WTC11 (cell line): ENCODE data around the gene OSBPL10. TPM values are rescaled to one million over a fixed set of nuclear protein-coding genes. Genes with fewer than 3 reads are reported as not detected.

Experiments used
- ATAC-seq: fragments of 200-7000 bp; cut with Tn5 transposase; 2 replicates; pipeline ENCODE4 v1.10.0; 2021; ENCODE audit warnings: mild to moderate bottlenecking, moderate library complexity
- CTCF ChIA-PET: fragments of 300-600 bp; sonication (Branson Sonifier 250); formaldehyde crosslinking; loops from one replicate; lab custom pipeline; 2021; ENCODE audit warnings: antibody characterized with exemption; lab: Charles Lee
- POLR2A ChIA-PET: fragments of 350-600 bp; sonication (Branson Sonifier 250); formaldehyde crosslinking; loops from one replicate; lab custom pipeline; 2021; ENCODE audit warnings: antibody characterized with exemption; lab: Charles Lee
- DNase-seq: peaks from one replicate; pipeline ENCODE4 v3.0.0; 2021; ENCODE audit warnings: low spot score
- H3K27ac Mint-ChIP-seq: 2 replicates; pipeline ENCODE4 v1.8.0; 2021; ENCODE audit warnings: mixed read lengths
- H3K27me3 Mint-ChIP-seq: 2 replicates; pipeline ENCODE4 v1.8.0; 2021; ENCODE audit warnings: low read depth, mild to moderate bottlenecking, moderate library complexity, mixed read lengths
- H3K36me3 Mint-ChIP-seq: 2 replicates; pipeline ENCODE4 v1.8.0; 2021; ENCODE audit warnings: mixed read lengths
- H3K4me1 Mint-ChIP-seq: 2 replicates; pipeline ENCODE4 v1.8.0; 2022; ENCODE audit warnings: mixed read lengths
- H3K4me3 Mint-ChIP-seq: 2 replicates; pipeline ENCODE4 v1.8.0; 2021; ENCODE audit warnings: mild to moderate bottlenecking, moderate library complexity, mixed read lengths
- H3K9me3 Mint-ChIP-seq: 2 replicates; pipeline ENCODE4 v1.8.0; 2021; ENCODE audit warnings: mixed read lengths
- ELF4 ChIP-seq: sonication (generic); formaldehyde crosslinking; IDR thresholded peaks from 2 replicates; pipeline ENCODE4 v1.8.1; 2022; ENCODE audit warnings: low read depth, mild to moderate bottlenecking, moderate library complexity, missing genetic modification reagents
- ESRRA ChIP-seq: sonication (generic); formaldehyde crosslinking; IDR thresholded peaks from 2 replicates; pipeline ENCODE4 v1.8.1; 2022; ENCODE audit warnings: mild to moderate bottlenecking, missing genetic modification reagents, borderline replicate concordance
- FOXJ3 ChIP-seq: sonication (generic); formaldehyde crosslinking; IDR thresholded peaks from 2 replicates; pipeline ENCODE4 v1.9.0; 2021; ENCODE audit warnings: missing genetic modification reagents, mild to moderate bottlenecking, borderline replicate concordance
- FOXP1 ChIP-seq: sonication (generic); formaldehyde crosslinking; IDR thresholded peaks from 2 replicates; pipeline ENCODE4 v1.8.0; 2022; ENCODE audit warnings: missing genetic modification reagents, mild to moderate bottlenecking, moderate library complexity, borderline replicate concordance
- GABPB1 ChIP-seq: sonication (generic); formaldehyde crosslinking; IDR thresholded peaks from 2 replicates; pipeline ENCODE4 v1.8.1; 2023; ENCODE audit warnings: mild to moderate bottlenecking, missing genetic modification reagents
- HMGA2 ChIP-seq: fragments of 250-450 bp; sonication (Bioruptor Pico); IDR thresholded peaks from 2 replicates; pipeline ENCODE4 v1.4.0; 2021; ENCODE audit warnings: mild to moderate bottlenecking, moderate library complexity
- JAZF1 ChIP-seq: fragments of 250-450 bp; sonication (Bioruptor Pico); IDR thresholded peaks from 2 replicates; pipeline ENCODE4 v1.9.0; 2021; ENCODE audit warnings: moderate library complexity, mild to moderate bottlenecking, inconsistent platforms
- NFATC4 ChIP-seq: fragments of 250-450 bp; sonication (Bioruptor Pico); IDR thresholded peaks from 2 replicates; pipeline ENCODE4 v1.9.0; 2021; ENCODE audit warnings: mild to moderate bottlenecking
- NFYB ChIP-seq: sonication (generic); formaldehyde crosslinking; conservative IDR thresholded peaks from 2 replicates; pipeline ENCODE4 v1.8.0; 2022; ENCODE audit warnings: low read depth, missing genetic modification reagents
- NR3C1 ChIP-seq: sonication (generic); formaldehyde crosslinking; conservative IDR thresholded peaks from 2 replicates; pipeline ENCODE4 v1.8.1; 2023; ENCODE audit warnings: low read depth, mild to moderate bottlenecking, missing genetic modification reagents
- OVOL2 ChIP-seq: fragments of 250-450 bp; sonication (Bioruptor Pico); IDR thresholded peaks from 2 replicates; pipeline ENCODE4 v1.9.0; 2021; ENCODE audit warnings: mild to moderate bottlenecking, borderline replicate concordance
- PRRX2 ChIP-seq: fragments of 250-450 bp; sonication (Bioruptor Pico); IDR thresholded peaks from 2 replicates; pipeline ENCODE4 v1.8.0; 2021; ENCODE audit warnings: mild to moderate bottlenecking
- SMAD3 ChIP-seq: sonication (generic); formaldehyde crosslinking; IDR thresholded peaks from 2 replicates; pipeline ENCODE4 v1.8.0; 2022; ENCODE audit warnings: missing genetic modification reagents, mild to moderate bottlenecking, borderline replicate concordance
- SP1 ChIP-seq: sonication (generic); formaldehyde crosslinking; conservative IDR thresholded peaks from 2 replicates; pipeline ENCODE4 v1.8.1; 2022; ENCODE audit warnings: missing genetic modification reagents
- ZNF138 ChIP-seq: sonication (generic); formaldehyde crosslinking; conservative IDR thresholded peaks from 2 replicates; pipeline ENCODE4 v1.8.1; 2022; ENCODE audit warnings: mild to moderate bottlenecking, moderate library complexity, missing genetic modification reagents
- ZNF232 ChIP-seq: sonication (generic); formaldehyde crosslinking; IDR thresholded peaks from 2 replicates; pipeline ENCODE4 v1.8.0; 2022; ENCODE audit warnings: mild to moderate bottlenecking, missing genetic modification reagents
- ZNF263 ChIP-seq: sonication (generic); formaldehyde crosslinking; IDR thresholded peaks from 2 replicates; pipeline ENCODE4 v1.8.1; 2022; ENCODE audit warnings: low read depth, mild to moderate bottlenecking, moderate library complexity, missing genetic modification reagents
- total RNA-seq: library from RNA; stranded (reverse); gene quantifications from 3 replicates; pipeline ENCODE4 v1.2.3, GENCODE V29; 2021
- TF ChIP-seq, protein P1 (sequence below): sonication (generic); formaldehyde crosslinking; conservative IDR thresholded peaks from 2 replicates; pipeline ENCODE4 v1.8.1; 2022; ENCODE audit warnings: mild to moderate bottlenecking, missing genetic modification reagents
- TF ChIP-seq, protein P2 (sequence below): sonication (generic); formaldehyde crosslinking; IDR thresholded peaks from 2 replicates; pipeline ENCODE4 v1.8.1; 2023; ENCODE audit warnings: mild to moderate bottlenecking, missing genetic modification reagents
- TF ChIP-seq, protein P3 (sequence below): sonication (generic); formaldehyde crosslinking; IDR thresholded peaks from 2 replicates; pipeline ENCODE4 v1.8.1; 2023; ENCODE audit warnings: mild to moderate bottlenecking, missing genetic modification reagents, moderate library complexity
- TF ChIP-seq, protein P4 (sequence below): fragments of 250-450 bp; sonication (Bioruptor Pico); IDR thresholded peaks from 2 replicates; pipeline ENCODE4 v2.1.2; 2022; ENCODE audit warnings: mild to moderate bottlenecking, moderate library complexity
- TF ChIP-seq, protein P5 (sequence below): fragments of 250-450 bp; sonication (Bioruptor Pico); IDR thresholded peaks from 2 replicates; pipeline ENCODE4 v1.9.0; 2021; ENCODE audit warnings: mild to moderate bottlenecking, borderline replicate concordance
- TF ChIP-seq, protein P6 (sequence below): sonication (generic); formaldehyde crosslinking; IDR thresholded peaks from 2 replicates; pipeline ENCODE4 v1.8.0; 2023; ENCODE audit warnings: missing genetic modification reagents, mild to moderate bottlenecking, borderline replicate concordance
- TF ChIP-seq, protein P7 (sequence below): sonication (generic); formaldehyde crosslinking; IDR thresholded peaks from 2 replicates; pipeline ENCODE4 v1.8.1; 2023; ENCODE audit warnings: mild to moderate bottlenecking, missing genetic modification reagents

Gene OSBPL10
- total RNA-seq, 1 experiment from 2014 or later: 84.1 TPM

DNA sequence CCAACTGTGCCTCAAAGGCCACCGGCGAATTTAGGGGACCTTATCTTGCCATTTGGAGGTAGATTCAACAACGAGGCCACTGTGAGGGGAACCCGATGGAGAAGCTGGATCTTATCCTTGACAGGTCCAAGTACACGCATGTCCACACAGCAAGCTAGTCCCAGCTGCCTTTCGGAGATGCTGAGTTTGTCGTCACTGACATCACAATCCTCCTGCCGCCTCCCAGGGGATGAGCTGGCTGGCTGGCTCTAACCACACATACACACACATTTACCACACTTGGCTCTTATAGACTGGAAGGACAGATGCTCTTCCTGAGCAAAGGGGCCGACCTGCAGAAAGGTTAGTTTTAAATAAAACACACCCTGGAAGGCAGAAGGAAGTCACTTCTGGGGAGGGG is 272.1 kb downstream of the OSBPL10 start (continued):
- TF ChIP-seq, protein P1, sequence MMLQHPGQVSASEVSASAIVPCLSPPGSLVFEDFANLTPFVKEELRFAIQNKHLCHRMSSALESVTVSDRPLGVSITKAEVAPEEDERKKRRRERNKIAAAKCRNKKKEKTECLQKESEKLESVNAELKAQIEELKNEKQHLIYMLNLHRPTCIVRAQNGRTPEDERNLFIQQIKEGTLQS (CRISPR knock-in tag): no peak
- TF ChIP-seq, protein P2, sequence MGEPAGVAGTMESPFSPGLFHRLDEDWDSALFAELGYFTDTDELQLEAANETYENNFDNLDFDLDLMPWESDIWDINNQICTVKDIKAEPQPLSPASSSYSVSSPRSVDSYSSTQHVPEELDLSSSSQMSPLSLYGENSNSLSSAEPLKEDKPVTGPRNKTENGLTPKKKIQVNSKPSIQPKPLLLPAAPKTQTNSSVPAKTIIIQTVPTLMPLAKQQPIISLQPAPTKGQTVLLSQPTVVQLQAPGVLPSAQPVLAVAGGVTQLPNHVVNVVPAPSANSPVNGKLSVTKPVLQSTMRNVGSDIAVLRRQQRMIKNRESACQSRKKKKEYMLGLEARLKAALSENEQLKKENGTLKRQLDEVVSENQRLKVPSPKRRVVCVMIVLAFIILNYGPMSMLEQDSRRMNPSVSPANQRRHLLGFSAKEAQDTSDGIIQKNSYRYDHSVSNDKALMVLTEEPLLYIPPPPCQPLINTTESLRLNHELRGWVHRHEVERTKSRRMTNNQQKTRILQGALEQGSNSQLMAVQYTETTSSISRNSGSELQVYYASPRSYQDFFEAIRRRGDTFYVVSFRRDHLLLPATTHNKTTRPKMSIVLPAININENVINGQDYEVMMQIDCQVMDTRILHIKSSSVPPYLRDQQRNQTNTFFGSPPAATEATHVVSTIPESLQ (CRISPR knock-in tag): no peak
- no peak for TF ChIP-seq ZNF232 (CRISPR knock-in tag)
- TF ChIP-seq ELF4 (CRISPR knock-in tag): no peak
- TF ChIP-seq ZNF138: no peak
- TF ChIP-seq, protein P3, sequence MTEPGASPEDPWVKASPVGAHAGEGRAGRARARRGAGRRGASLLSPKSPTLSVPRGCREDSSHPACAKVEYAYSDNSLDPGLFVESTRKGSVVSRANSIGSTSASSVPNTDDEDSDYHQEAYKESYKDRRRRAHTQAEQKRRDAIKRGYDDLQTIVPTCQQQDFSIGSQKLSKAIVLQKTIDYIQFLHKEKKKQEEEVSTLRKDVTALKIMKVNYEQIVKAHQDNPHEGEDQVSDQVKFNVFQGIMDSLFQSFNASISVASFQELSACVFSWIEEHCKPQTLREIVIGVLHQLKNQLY (CRISPR knock-in tag): no peak
- TF ChIP-seq NR3C1 (CRISPR knock-in tag): no peak
- TF ChIP-seq, protein P4, sequence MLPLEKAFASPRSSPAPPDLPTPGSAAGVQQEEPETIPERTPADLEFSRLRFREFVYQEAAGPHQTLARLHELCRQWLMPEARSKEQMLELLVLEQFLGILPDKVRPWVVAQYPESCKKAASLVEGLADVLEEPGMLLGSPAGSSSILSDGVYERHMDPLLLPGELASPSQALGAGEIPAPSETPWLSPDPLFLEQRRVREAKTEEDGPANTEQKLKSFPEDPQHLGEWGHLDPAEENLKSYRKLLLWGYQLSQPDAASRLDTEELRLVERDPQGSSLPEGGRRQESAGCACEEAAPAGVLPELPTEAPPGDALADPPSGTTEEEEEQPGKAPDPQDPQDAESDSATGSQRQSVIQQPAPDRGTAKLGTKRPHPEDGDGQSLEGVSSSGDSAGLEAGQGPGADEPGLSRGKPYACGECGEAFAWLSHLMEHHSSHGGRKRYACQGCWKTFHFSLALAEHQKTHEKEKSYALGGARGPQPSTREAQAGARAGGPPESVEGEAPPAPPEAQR (CRISPR knock-in tag): no peak
- no peak for TF ChIP-seq OVOL2 (CRISPR knock-in tag)
- TF ChIP-seq, protein P5, sequence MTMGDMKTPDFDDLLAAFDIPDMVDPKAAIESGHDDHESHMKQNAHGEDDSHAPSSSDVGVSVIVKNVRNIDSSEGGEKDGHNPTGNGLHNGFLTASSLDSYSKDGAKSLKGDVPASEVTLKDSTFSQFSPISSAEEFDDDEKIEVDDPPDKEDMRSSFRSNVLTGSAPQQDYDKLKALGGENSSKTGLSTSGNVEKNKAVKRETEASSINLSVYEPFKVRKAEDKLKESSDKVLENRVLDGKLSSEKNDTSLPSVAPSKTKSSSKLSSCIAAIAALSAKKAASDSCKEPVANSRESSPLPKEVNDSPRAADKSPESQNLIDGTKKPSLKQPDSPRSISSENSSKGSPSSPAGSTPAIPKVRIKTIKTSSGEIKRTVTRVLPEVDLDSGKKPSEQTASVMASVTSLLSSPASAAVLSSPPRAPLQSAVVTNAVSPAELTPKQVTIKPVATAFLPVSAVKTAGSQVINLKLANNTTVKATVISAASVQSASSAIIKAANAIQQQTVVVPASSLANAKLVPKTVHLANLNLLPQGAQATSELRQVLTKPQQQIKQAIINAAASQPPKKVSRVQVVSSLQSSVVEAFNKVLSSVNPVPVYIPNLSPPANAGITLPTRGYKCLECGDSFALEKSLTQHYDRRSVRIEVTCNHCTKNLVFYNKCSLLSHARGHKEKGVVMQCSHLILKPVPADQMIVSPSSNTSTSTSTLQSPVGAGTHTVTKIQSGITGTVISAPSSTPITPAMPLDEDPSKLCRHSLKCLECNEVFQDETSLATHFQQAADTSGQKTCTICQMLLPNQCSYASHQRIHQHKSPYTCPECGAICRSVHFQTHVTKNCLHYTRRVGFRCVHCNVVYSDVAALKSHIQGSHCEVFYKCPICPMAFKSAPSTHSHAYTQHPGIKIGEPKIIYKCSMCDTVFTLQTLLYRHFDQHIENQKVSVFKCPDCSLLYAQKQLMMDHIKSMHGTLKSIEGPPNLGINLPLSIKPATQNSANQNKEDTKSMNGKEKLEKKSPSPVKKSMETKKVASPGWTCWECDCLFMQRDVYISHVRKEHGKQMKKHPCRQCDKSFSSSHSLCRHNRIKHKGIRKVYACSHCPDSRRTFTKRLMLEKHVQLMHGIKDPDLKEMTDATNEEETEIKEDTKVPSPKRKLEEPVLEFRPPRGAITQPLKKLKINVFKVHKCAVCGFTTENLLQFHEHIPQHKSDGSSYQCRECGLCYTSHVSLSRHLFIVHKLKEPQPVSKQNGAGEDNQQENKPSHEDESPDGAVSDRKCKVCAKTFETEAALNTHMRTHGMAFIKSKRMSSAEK (CRISPR knock-in tag): no peak

DNA sequence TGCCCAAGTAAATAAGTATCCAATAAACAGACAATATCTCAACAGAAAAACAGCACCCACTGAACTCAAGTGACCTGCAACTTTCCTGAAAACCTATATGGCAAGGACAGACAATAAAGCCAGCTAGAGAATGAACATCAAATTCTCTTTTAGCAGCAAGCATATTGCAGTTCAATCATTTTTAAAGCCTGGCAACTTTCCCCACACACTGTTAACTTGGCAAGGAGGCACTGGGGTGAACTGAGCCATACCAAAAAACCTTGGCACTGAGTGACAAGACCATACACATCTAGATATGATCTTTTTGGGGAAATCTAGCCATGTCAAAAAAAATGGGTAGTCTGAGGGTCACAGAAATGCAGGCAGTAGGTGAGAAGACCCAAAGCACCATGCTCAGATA is 273.8 kb downstream of the OSBPL10 start:
- POLR2A ChIA-PET: no interaction called here
- Mint-ChIP-seq H3K9me3 (peaks cover 3% of the 10 kb centered on the region), H3K36me3 (peaks cover 12% of the 10 kb centered on the region), H3K27me3 (no peaks in the 10 kb centered on the region), H3K27ac (no peak overlapping the region), H3K4me1 (peaks cover 20% of the 10 kb centered on the region), H3K4me3 (no peak overlapping the region)
- DNase-seq (no peak), ATAC-seq (no peak)
- CTCF ChIA-PET: no interaction called here
- TF ChIP-seq FOXP1 (CRISPR knock-in tag): no peak
- no peak for TF ChIP-seq OVOL2 (CRISPR knock-in tag)
- TF ChIP-seq, protein P6, sequence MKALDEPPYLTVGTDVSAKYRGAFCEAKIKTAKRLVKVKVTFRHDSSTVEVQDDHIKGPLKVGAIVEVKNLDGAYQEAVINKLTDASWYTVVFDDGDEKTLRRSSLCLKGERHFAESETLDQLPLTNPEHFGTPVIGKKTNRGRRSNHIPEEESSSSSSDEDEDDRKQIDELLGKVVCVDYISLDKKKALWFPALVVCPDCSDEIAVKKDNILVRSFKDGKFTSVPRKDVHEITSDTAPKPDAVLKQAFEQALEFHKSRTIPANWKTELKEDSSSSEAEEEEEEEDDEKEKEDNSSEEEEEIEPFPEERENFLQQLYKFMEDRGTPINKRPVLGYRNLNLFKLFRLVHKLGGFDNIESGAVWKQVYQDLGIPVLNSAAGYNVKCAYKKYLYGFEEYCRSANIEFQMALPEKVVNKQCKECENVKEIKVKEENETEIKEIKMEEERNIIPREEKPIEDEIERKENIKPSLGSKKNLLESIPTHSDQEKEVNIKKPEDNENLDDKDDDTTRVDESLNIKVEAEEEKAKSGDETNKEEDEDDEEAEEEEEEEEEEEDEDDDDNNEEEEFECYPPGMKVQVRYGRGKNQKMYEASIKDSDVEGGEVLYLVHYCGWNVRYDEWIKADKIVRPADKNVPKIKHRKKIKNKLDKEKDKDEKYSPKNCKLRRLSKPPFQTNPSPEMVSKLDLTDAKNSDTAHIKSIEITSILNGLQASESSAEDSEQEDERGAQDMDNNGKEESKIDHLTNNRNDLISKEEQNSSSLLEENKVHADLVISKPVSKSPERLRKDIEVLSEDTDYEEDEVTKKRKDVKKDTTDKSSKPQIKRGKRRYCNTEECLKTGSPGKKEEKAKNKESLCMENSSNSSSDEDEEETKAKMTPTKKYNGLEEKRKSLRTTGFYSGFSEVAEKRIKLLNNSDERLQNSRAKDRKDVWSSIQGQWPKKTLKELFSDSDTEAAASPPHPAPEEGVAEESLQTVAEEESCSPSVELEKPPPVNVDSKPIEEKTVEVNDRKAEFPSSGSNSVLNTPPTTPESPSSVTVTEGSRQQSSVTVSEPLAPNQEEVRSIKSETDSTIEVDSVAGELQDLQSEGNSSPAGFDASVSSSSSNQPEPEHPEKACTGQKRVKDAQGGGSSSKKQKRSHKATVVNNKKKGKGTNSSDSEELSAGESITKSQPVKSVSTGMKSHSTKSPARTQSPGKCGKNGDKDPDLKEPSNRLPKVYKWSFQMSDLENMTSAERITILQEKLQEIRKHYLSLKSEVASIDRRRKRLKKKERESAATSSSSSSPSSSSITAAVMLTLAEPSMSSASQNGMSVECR: no peak
- TF ChIP-seq ESRRA (CRISPR knock-in tag): no peak
- no peak for TF ChIP-seq SMAD3 (CRISPR knock-in tag)
- no peak for TF ChIP-seq JAZF1 (CRISPR knock-in tag)
- TF ChIP-seq NFYB (CRISPR knock-in tag): no peak
- no peak for TF ChIP-seq ZNF263 (CRISPR knock-in tag)
- TF ChIP-seq SP1: no peak
- TF ChIP-seq PRRX2: no peak
- TF ChIP-seq, protein P7, sequence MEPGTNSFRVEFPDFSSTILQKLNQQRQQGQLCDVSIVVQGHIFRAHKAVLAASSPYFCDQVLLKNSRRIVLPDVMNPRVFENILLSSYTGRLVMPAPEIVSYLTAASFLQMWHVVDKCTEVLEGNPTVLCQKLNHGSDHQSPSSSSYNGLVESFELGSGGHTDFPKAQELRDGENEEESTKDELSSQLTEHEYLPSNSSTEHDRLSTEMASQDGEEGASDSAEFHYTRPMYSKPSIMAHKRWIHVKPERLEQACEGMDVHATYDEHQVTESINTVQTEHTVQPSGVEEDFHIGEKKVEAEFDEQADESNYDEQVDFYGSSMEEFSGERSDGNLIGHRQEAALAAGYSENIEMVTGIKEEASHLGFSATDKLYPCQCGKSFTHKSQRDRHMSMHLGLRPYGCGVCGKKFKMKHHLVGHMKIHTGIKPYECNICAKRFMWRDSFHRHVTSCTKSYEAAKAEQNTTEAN (CRISPR knock-in tag): no peak
- TF ChIP-seq HMGA2: no peak
- no peak for TF ChIP-seq FOXJ3 (CRISPR knock-in tag)
- no peak for TF ChIP-seq NFATC4
- no peak for TF ChIP-seq GABPB1 (CRISPR knock-in tag)
